B cell (primary cell): ENCODE data around the gene DENND1A. TPM values are rescaled to one million over a fixed set of nuclear protein-coding genes. Genes with fewer than 3 reads are reported as not detected.
A peak's percentile ranks its signal among the peaks of the same experiment; 100 is the strongest.

Source experiments
- ATAC-seq: fragments of 200-7000 bp; cut with Tn5 transposase; one replicate; pipeline ENCODE4 v1.10.0; 2021; ENCODE audit warnings: low read depth, mild to moderate bottlenecking, moderate number of reproducible peaks, moderate library complexity
- CTCF ChIA-PET: fragments of 350-600 bp; sonication (Branson Sonifier 250); formaldehyde crosslinking; loops from one replicate; lab custom pipeline; 2021; ENCODE audit warnings: antibody characterized with exemption, inconsistent platforms; lab: Charles Lee
- POLR2A ChIA-PET: fragments of 350-600 bp; sonication (Branson Sonifier 250); formaldehyde crosslinking; loops from one replicate; lab custom pipeline; 2021; ENCODE audit warnings: antibody characterized with exemption; lab: Charles Lee
- DNase-seq: peaks from one replicate; pipeline ENCODE4 v3.0.0; 2013
- H2AFZ ChIP-seq: 2 replicates; pipeline ENCODE4 v1.6.1; 2012; ENCODE audit warnings: mild to moderate bottlenecking, low read depth, low read length; ENCODE audit not compliant: insufficient read depth, poor library complexity, severe bottlenecking
- H3K27ac ChIP-seq, 2 donors: 1 replicate in 1 of 2; 2 replicates in 1 of 2; pipeline ENCODE4 v1.5.1; 2012 to 2013; ENCODE audit warnings: low read length in 2 of 2, mild to moderate bottlenecking in 2 of 2, moderate library complexity in 1 of 2
- H3K27me3 ChIP-seq, 4 experiments: fragments of 200-600 bp in 1 of 4; sonication (generic) in 1 of 4; replicated peaks in 1 of 4; 1 replicate in 2 of 4; 2 replicates in 2 of 4; pipeline versions ENCODE4 v1.6.1 to v1.7.0; 2013 to 2016; ENCODE audit warnings: low read length in 3 of 4, mild to moderate bottlenecking in 2 of 4, mixed read lengths in 1 of 4, moderate library complexity in 1 of 4; ENCODE audit not compliant: insufficient read depth in 4 of 4, control insufficient read depth in 3 of 4; ENCODE audit errors: control extremely low read depth in 1 of 4
- H3K36me3 ChIP-seq, 2 experiments: replicated peaks in 1 of 2; 1 replicate in 1 of 2; 2 replicates in 1 of 2; pipeline versions ENCODE4 v1.6.1 to v1.7.1; 2013; ENCODE audit warnings: low read length in 1 of 2; ENCODE audit not compliant: insufficient read depth in 2 of 2, control insufficient read depth in 1 of 2; ENCODE audit errors: control extremely low read depth in 1 of 2, extremely low read depth in 1 of 2
- H3K4me1 ChIP-seq, 2 donors: fragments of 200-600 bp in 1 of 2; sonication (generic) in 1 of 2; 1 replicate in 1 of 2; 2 replicates in 1 of 2; pipeline versions ENCODE4 v1.5.1 to v1.6.1; 2013 to 2017; ENCODE audit warnings: low read length in 2 of 2; ENCODE audit not compliant: control insufficient read depth in 2 of 2, insufficient read depth in 2 of 2
- H3K4me2 ChIP-seq: replicated peaks from 2 replicates; pipeline ENCODE3; 2012; ENCODE audit warnings: mild to moderate bottlenecking, low read depth, low read length; ENCODE audit not compliant: poor library complexity, severe bottlenecking
- H3K4me3 ChIP-seq, 5 experiments: fragments of 200-600 bp in 1 of 5; sonication (generic) in 1 of 5; 1 replicate in 3 of 5; 2 replicates in 2 of 5; pipeline versions ENCODE4 v1.5.1 to v1.7.0; 2011 to 2016; ENCODE audit warnings: low read length in 4 of 5, mild to moderate bottlenecking in 4 of 5, low read depth in 2 of 5, control low read depth in 1 of 5, moderate library complexity in 1 of 5; ENCODE audit not compliant: insufficient read depth in 1 of 5; ENCODE audit errors: control extremely low read depth in 1 of 5, extremely low read depth in 1 of 5
- H3K79me2 ChIP-seq: fragments of 200-600 bp; sonication (generic); one replicate; pipeline ENCODE4 v1.6.0; 2016; ENCODE audit warnings: low read length; ENCODE audit not compliant: control insufficient read depth, insufficient read depth
- H3K9ac ChIP-seq: fragments of 200-600 bp; sonication (generic); 2 replicates; pipeline ENCODE4 v1.6.1; 2017; ENCODE audit warnings: mild to moderate bottlenecking, low read length, moderate library complexity
- H3K9me3 ChIP-seq, 3 donors: one replicate each; pipeline versions ENCODE4 v1.6.1 to v1.7.1; 2013; ENCODE audit warnings: low read length in 2 of 3; ENCODE audit not compliant: control insufficient read depth in 2 of 3, insufficient read depth in 1 of 3; ENCODE audit errors: control extremely low read depth in 1 of 3
- H4K20me1 ChIP-seq: 2 replicates; pipeline ENCODE4 v1.6.0; 2012; ENCODE audit warnings: mild to moderate bottlenecking, low read length; ENCODE audit not compliant: insufficient read depth, control insufficient read depth, poor library complexity, severe bottlenecking
- H3K27ac Mint-ChIP-seq: one replicate; pipeline ENCODE4 v1.8.0; 2021; ENCODE audit warnings: mixed read lengths
- H3K27me3 Mint-ChIP-seq: one replicate; pipeline ENCODE4 v1.8.0; 2021; ENCODE audit warnings: mixed read lengths
- H3K4me1 Mint-ChIP-seq: one replicate; pipeline ENCODE4 v1.8.0; 2021; ENCODE audit warnings: mixed read lengths
- H3K4me3 Mint-ChIP-seq: one replicate; pipeline ENCODE4 v1.8.0; 2021; ENCODE audit warnings: mixed read lengths
- H3K9me3 Mint-ChIP-seq: one replicate; pipeline ENCODE4 v1.8.0; 2022; ENCODE audit warnings: mixed read lengths; ENCODE audit not compliant: insufficient read depth
- EZH2 ChIP-seq: IDR thresholded peaks from 2 replicates; pipeline ENCODE4 v1.6.1; 2012; ENCODE audit warnings: borderline replicate concordance, low read depth, mild to moderate bottlenecking, moderate library complexity, low read length; ENCODE audit not compliant: insufficient read depth, poor library complexity, severe bottlenecking
- WGBS: methylation state at CpG from one replicate; pipeline ENCODE4 v1.1.5; 2013; ENCODE audit warnings: missing lambda C conversion rate; ENCODE audit not compliant: insufficient coverage; 5-methylcytosine and 5-hydroxymethylcytosine counted together
- intact Hi-C: fragments of 100-400 bp; cut with micrococcal nuclease; formaldehyde crosslinking; loops from one replicate; pipeline ENCODE4 v1.10.0; 2022
- polyA plus RNA-seq: library from polyadenylated mRNA; depleted of rRNA; stranded (reverse); fragments of >200 nt; gene quantifications from 2 replicates; pipeline ENCODE4 v1.2.3, GENCODE V29; 2012
- total RNA-seq, 2 donors: library from RNA; stranded (reverse); fragments of 120-200 nt in 1 of 2; gene quantifications; 1 replicate in 1 of 2; 2 replicates in 1 of 2; pipeline versions ENCODE4 v1.2.3 to v1.2.4, GENCODE V29; 2013 to 2022
- TF ChIP-seq, protein P1 (sequence below): fragments of 200-600 bp; IDR thresholded peaks from one replicate; pipeline ENCODE4 v1.8.0; 2022; ENCODE audit warnings: antibody characterized with exemption, mild to moderate bottlenecking

Gene DENND1A
- total and polyA plus RNA-seq, 2 donors (not counting 1 experiment from before 2014, with no cell fraction given), result 10.8 to 26.0 TPM

DNA sequence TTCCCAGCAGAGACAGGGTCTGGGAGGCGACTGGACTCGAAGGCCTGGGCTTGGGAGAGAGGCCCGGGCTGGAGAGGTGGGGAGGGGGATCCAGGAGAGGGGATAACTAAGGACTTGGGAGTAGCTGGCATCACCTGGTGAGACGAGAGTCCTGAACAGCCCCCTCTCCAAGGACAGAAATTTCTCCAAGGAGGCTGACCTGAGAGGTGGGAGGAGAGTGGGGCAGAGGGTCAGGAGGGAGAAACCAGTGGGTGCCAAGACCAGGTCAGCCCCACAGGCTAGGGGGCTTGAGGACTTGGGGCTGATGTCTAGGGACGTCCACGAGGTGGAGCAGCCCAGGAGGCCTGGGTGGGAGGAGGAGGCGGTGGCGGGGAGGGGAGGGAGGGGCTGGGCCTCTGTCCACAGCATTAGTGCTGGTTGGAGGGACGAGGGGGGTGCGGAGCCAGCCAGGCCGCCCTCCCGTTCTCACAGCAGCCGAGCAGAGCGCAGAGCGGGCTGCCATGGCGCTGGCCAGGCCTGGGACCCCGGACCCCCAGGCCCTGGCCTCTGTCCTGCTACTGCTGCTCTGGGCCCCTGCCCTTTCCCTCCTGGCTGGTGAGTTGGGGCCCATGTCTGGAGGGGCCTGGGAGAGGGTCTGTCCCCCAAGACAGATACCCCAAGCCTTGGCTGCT is 574.0 kb downstream of the DENND1A start, which contains the start of gene CRB2:
Gene CRB2 (plus strand): TSS at position 437 of the 671 bp plus-strand sequence. CDS start 64 bp downstream, at position 501.
- WGBS, result 90% methylated on average over 15 of the region's 17 CpGs
- H3K27ac Mint-ChIP-seq, result peak within 1 kb of the TSS; percentile 76
- no peaks in the 10 kb centered on the region for H3K9me3 ChIP-seq
- H3K36me3 ChIP-seq, result no peaks in the 10 kb centered on the region
- ATAC-seq (no peak), DNase-seq (no peak)
- H3K4me3 ChIP-seq, result no peak within 1 kb of the TSS
- H3K27ac ChIP-seq, result no peak within 1 kb of the TSS
- peaks cover 0 to 4% (median 0%) of the 10 kb centered on the region in 4 experiments for H3K27me3 ChIP-seq
- intact Hi-C loops, result loop anchor here (10.0 kb wide), 1 partner anchor 361 kb away; no protein-coding TSS in a partner anchor
- peaks cover 12 to 17% of the 10 kb centered on the region in 2 donors for H3K4me1 ChIP-seq
- TF ChIP-seq, protein P1, sequence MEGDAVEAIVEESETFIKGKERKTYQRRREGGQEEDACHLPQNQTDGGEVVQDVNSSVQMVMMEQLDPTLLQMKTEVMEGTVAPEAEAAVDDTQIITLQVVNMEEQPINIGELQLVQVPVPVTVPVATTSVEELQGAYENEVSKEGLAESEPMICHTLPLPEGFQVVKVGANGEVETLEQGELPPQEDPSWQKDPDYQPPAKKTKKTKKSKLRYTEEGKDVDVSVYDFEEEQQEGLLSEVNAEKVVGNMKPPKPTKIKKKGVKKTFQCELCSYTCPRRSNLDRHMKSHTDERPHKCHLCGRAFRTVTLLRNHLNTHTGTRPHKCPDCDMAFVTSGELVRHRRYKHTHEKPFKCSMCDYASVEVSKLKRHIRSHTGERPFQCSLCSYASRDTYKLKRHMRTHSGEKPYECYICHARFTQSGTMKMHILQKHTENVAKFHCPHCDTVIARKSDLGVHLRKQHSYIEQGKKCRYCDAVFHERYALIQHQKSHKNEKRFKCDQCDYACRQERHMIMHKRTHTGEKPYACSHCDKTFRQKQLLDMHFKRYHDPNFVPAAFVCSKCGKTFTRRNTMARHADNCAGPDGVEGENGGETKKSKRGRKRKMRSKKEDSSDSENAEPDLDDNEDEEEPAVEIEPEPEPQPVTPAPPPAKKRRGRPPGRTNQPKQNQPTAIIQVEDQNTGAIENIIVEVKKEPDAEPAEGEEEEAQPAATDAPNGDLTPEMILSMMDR, result no peak
- TF ChIP-seq EZH2, result no peak
- POLR2A ChIA-PET, result no interaction called here
- no peak within 1 kb of the TSS for H2AFZ ChIP-seq
- H3K4me1 Mint-ChIP-seq, result peaks cover 25% of the 10 kb centered on the region
- no peaks in the 10 kb centered on the region for H3K79me2 ChIP-seq
- no peak within 1 kb of the TSS for H3K9ac ChIP-seq
- no peak within 1 kb of the TSS for H3K4me3 Mint-ChIP-seq
- no peaks in the 10 kb centered on the region for H3K9me3 Mint-ChIP-seq
- CTCF ChIA-PET, result interaction anchor here (0.9 to 8.3 kb wide), 8 partner anchors 27 to 275 kb away, joined by 3 to 214 read pairs (median 7); no protein-coding TSS in a partner anchor
- no peaks in the 10 kb centered on the region for H4K20me1 ChIP-seq
- H3K27me3 Mint-ChIP-seq, result peaks cover 4% of the 10 kb centered on the region
- no peak within 1 kb of the TSS for H3K4me2 ChIP-seq
